Right atrium auricular region (tissue), 2 donors: Measurements from ENCODE around the gene CORIN. TPM values are rescaled to one million over a fixed set of nuclear protein-coding genes. Genes with fewer than 3 reads are reported as not detected.

Experiments
- DNase-seq: peaks from one replicate; pipeline ENCODE4 v3.0.0-alpha.2; 2019; ENCODE audit warnings: low spot score
- H3K27ac ChIP-seq, 2 donors: fragments of 200-600 bp; sonication (generic); 1 replicate in 1 of 2; 2 replicates in 1 of 2; pipeline ENCODE4 v1.5.1; 2016 to 2019
- H3K27me3 ChIP-seq, 2 donors: fragments of 200-600 bp; sonication (generic); one replicate each; pipeline versions ENCODE4 v1.5.1 to v1.6.0; 2017 to 2019
- H3K36me3 ChIP-seq: fragments of 200-600 bp; sonication (generic); one replicate; pipeline ENCODE4 v1.5.1; 2016
- H3K4me1 ChIP-seq, 2 donors: fragments of 200-600 bp; sonication (generic); one replicate each; pipeline versions ENCODE4 v1.5.1 to v1.6.0; 2017 to 2019
- H3K4me3 ChIP-seq, 2 donors: fragments of 200-600 bp; sonication (generic); 1 replicate in 1 of 2; 2 replicates in 1 of 2; pipeline ENCODE4 v1.5.1; 2017 to 2019; ENCODE audit warnings: mild to moderate bottlenecking in 1 of 2, moderate library complexity in 1 of 2
- H3K9me3 ChIP-seq, 2 donors: fragments of 200-600 bp; sonication (generic); one replicate each; pipeline ENCODE4 v1.5.1; 2019
- CTCF ChIP-seq, 2 donors: fragments of 200-600 bp; sonication (generic); IDR thresholded peaks; one replicate each; pipeline ENCODE4 v1.5.1; 2019; ENCODE audit warnings: antibody characterized with exemption in 2 of 2
- total RNA-seq, 2 donors: library from RNA; depleted of rRNA; stranded (reverse); fragments of >200 nt; gene quantifications; one replicate each; pipeline ENCODE4 v1.1.0, GENCODE V29; 2016

The CORIN gene
- total RNA-seq, 2 donors from 2014 or later, result 42.3 to 180 TPM

GRCh38 chr4:47597696-47598095, 240.2 kb downstream of the CORIN start:
- H3K27ac ChIP-seq, result no peak overlapping the region
- no peaks in the 10 kb centered on the region for H3K9me3 ChIP-seq
- H3K4me3 ChIP-seq, result no peak overlapping the region
- no peak for DNase-seq
- TF ChIP-seq CTCF (IDR thresholded peaks at IDR 0.05), result no peak
- peaks cover 0 to 13% of the 10 kb centered on the region in 2 donors for H3K4me1 ChIP-seq
- no peaks in the 10 kb centered on the region for H3K27me3 ChIP-seq
- peaks cover 3% of the 10 kb centered on the region for H3K36me3 ChIP-seq

- Histone ChIP-seq H3K27me3 (no peaks in the 10 kb centered on the region), H3K4me3 (no peak overlapping the region), H3K4me1 (no peaks in the 10 kb centered on the region), H3K27ac (no peak overlapping the region), H3K36me3 (peaks cover 44% of the 10 kb centered on the region), H3K9me3 (peaks cover 0 to 13% of the 10 kb centered on the region in 2 donors)
- DNase-seq, result no peak
- no peak for TF ChIP-seq CTCF (IDR thresholded peaks at IDR 0.05)
Measured at GRCh38 chr4:47590325-47590724, 247.5 kb downstream of the CORIN start.

GRCh38 chr4:47579235-47579634, 258.6 kb downstream of the CORIN start:
- Histone ChIP-seq H3K4me1 (peaks cover 0 to 27% of the 10 kb centered on the region in 2 donors), H3K27me3 (no peaks in the 10 kb centered on the region), H3K27ac (peak overlapping the region; percentile 80 to 86), H3K36me3 (peaks cover 52% of the 10 kb centered on the region), H3K4me3 (no peak overlapping the region), H3K9me3 (no peaks in the 10 kb centered on the region)
- DNase-seq, result no peak
- no peak for TF ChIP-seq CTCF (IDR thresholded peaks at IDR 0.05)

- H3K4me3 ChIP-seq, result no peak overlapping the region
- no peak for TF ChIP-seq CTCF (IDR thresholded peaks at IDR 0.05)
- H3K9me3 ChIP-seq, result no peaks in the 10 kb centered on the region
- H3K4me1 ChIP-seq, result peaks cover 0 to 27% of the 10 kb centered on the region in 2 donors
- peak overlapping the region; percentile 80 to 86 for H3K27ac ChIP-seq
- peaks cover 50% of the 10 kb centered on the region for H3K36me3 ChIP-seq
- no peaks in the 10 kb centered on the region for H3K27me3 ChIP-seq
- DNase-seq, result peak; percentile 63
Measured at GRCh38 chr4:47577779-47578553, 259.9 kb downstream of the CORIN start.

GRCh38 chr4:47572981-47573380, 264.9 kb downstream of the CORIN start:
- Histone ChIP-seq H3K27me3 (no peaks in the 10 kb centered on the region), H3K27ac (no peak overlapping the region), H3K4me3 (no peak overlapping the region), H3K4me1 (peaks cover 0 to 14% of the 10 kb centered on the region in 2 donors), H3K36me3 (peaks cover 45% of the 10 kb centered on the region), H3K9me3 (no peaks in the 10 kb centered on the region)
- DNase-seq, result no peak
- TF ChIP-seq CTCF (IDR thresholded peaks at IDR 0.05), result no peak

- no peak for DNase-seq
- TF ChIP-seq CTCF (IDR thresholded peaks at IDR 0.05), result no peak
- no peaks in the 10 kb centered on the region for H3K9me3 ChIP-seq
- no peak overlapping the region for H3K4me3 ChIP-seq
- H3K36me3 ChIP-seq, result peaks cover 37% of the 10 kb centered on the region
- no peaks in the 10 kb centered on the region for H3K4me1 ChIP-seq
- no peaks in the 10 kb centered on the region for H3K27me3 ChIP-seq
- H3K27ac ChIP-seq, result no peak overlapping the region
Measured at GRCh38 chr4:47570816-47571215, 267.1 kb downstream of the CORIN start.
